Measurements from ENCODE around the gene MAG.

- TF ChIP-seq SPI1 (IDR thresholded peaks at IDR 0.05; ENCODE audit: borderline replicate concordance, low read depth) (no peak), CTCF (IDR thresholded peaks at IDR 0.05; ENCODE audit: insufficient read depth, low read length) (no peak), REST (IDR thresholded peaks at IDR 0.05; ENCODE audit: insufficient replicate concordance, low read depth) (no peak), POLR2AphosphoS5 (IDR thresholded peaks at IDR 0.05; ENCODE audit: low read depth) (no peak), GABPA (IDR thresholded peaks at IDR 0.05; ENCODE audit: low read depth) (no peak)
These were observed 69.0 kb downstream of the MAG start for GRCh38 chr19:35360880-35361420.

All from HL-60 (cell line).